ENCODE data around the gene TFAP2B. TPM values are rescaled to one million over a fixed set of nuclear protein-coding genes. Genes with fewer than 3 reads are reported as not detected.

The TFAP2B gene
- total and polyA plus RNA-seq, 4 donors = 0.02 TPM; not detected in 3

GRCh38 chr6:50826803-50827202, 8.1 kb downstream of the TFAP2B start:
- no peak for TF ChIP-seq CTCF (IDR thresholded peaks at IDR 0.05; ENCODE audit: control extremely low read depth, extremely low read depth)
- Histone ChIP-seq H3K4me3 (no peak overlapping the region), H3K27me3 (ENCODE audit: control insufficient read depth in 3 of 3, insufficient read depth in 3 of 3, low read length in 2 of 3) (peaks cover 9 to 99% (median 96%) of the 10 kb centered on the region in 3 donors), H3K4me1 (ENCODE audit: control insufficient read depth in 5 of 5, insufficient read depth in 5 of 5, low read length in 5 of 5) (peaks cover 0 to 1% (median 0%) of the 10 kb centered on the region in 5 donors), H3K9ac (ENCODE audit: insufficient read depth in 1 of 2, low read length in 2 of 2) (no peak overlapping the region), H3K27ac (ENCODE audit: low read depth in 1 of 2, low read length in 1 of 2) (no peak overlapping the region), H3K36me3 (ENCODE audit: control insufficient read depth in 4 of 4, insufficient read depth in 4 of 4, low read length in 4 of 4) (no peaks in the 10 kb centered on the region), H3K9me3 (ENCODE audit: control insufficient read depth in 4 of 4, insufficient read depth in 3 of 4, low read length in 3 of 4) (peaks cover 0 to 14% (median 0%) of the 10 kb centered on the region in 4 donors)
- ATAC-seq (ENCODE audit: insufficient read depth, low FRiP score) (no peak), DNase-seq (no peak)
- 7 to 10% methylated on average over 15 of the region's 15 CpGs for WGBS, 2 donors

- no peak for TF ChIP-seq CTCF (IDR thresholded peaks at IDR 0.05; ENCODE audit: control extremely low read depth, extremely low read depth)
- Histone ChIP-seq H3K36me3 (ENCODE audit: control insufficient read depth in 4 of 4, insufficient read depth in 4 of 4, low read length in 4 of 4) (no peaks in the 10 kb centered on the region), H3K4me3 (no peak overlapping the region), H3K4me1 (ENCODE audit: control insufficient read depth in 5 of 5, insufficient read depth in 5 of 5, low read length in 5 of 5) (no peaks in the 10 kb centered on the region), H3K27ac (ENCODE audit: low read depth in 1 of 2, low read length in 1 of 2) (no peak overlapping the region), H3K9me3 (ENCODE audit: control insufficient read depth in 4 of 4, insufficient read depth in 3 of 4, low read length in 3 of 4) (peaks cover 0 to 9% (median 0%) of the 10 kb centered on the region in 4 donors), H3K27me3 (ENCODE audit: control insufficient read depth in 3 of 3, insufficient read depth in 3 of 3, low read length in 2 of 3) (peaks cover 0 to 96% (median 95%) of the 10 kb centered on the region in 3 donors), H3K9ac (ENCODE audit: insufficient read depth in 1 of 2, low read length in 2 of 2) (no peak overlapping the region)
- no peak for ATAC-seq (ENCODE audit: insufficient read depth, low FRiP score)
- 23 to 28% methylated on average over 2 of the region's 2 CpGs for WGBS, 2 donors
- DNase-seq = no peak
These were observed 10.4 kb downstream of the TFAP2B start for GRCh38 chr6:50829049-50829448.

GRCh38 chr6:50829898-50830444, 11.3 kb downstream of the TFAP2B start:
- no peak for ATAC-seq (ENCODE audit: insufficient read depth, low FRiP score)
- peaks cover 0 to 8% (median 0%) of the 10 kb centered on the region in 4 donors for H3K9me3 ChIP-seq (ENCODE audit: control insufficient read depth in 4 of 4, insufficient read depth in 3 of 4, low read length in 3 of 4)
- H3K27ac ChIP-seq (ENCODE audit: low read depth in 1 of 2, low read length in 1 of 2) = no peak overlapping the region
- no peaks in the 10 kb centered on the region for H3K36me3 ChIP-seq (ENCODE audit: control insufficient read depth in 4 of 4, insufficient read depth in 4 of 4, low read length in 4 of 4)
- H3K27me3 ChIP-seq (ENCODE audit: control insufficient read depth in 3 of 3, insufficient read depth in 3 of 3, low read length in 2 of 3) = peaks cover 0 to 95% (median 95%) of the 10 kb centered on the region in 3 donors
- no peak for DNase-seq
- TF ChIP-seq CTCF (IDR thresholded peaks at IDR 0.05; ENCODE audit: control extremely low read depth, extremely low read depth) = no peak
- no peak overlapping the region for H3K4me3 ChIP-seq
- 0 to 3% methylated on average over 3 of the region's 3 CpGs for WGBS, 2 donors
- H3K9ac ChIP-seq (ENCODE audit: insufficient read depth in 1 of 2, low read length in 2 of 2) = no peak overlapping the region
- no peaks in the 10 kb centered on the region for H3K4me1 ChIP-seq (ENCODE audit: control insufficient read depth in 5 of 5, insufficient read depth in 5 of 5, low read length in 5 of 5)

- Histone ChIP-seq H3K4me3 (no peak overlapping the region), H3K4me1 (ENCODE audit: control insufficient read depth in 5 of 5, insufficient read depth in 5 of 5, low read length in 5 of 5) (no peaks in the 10 kb centered on the region), H3K9me3 (ENCODE audit: control insufficient read depth in 4 of 4, insufficient read depth in 3 of 4, low read length in 3 of 4) (peaks cover 0 to 2% (median 0%) of the 10 kb centered on the region in 4 donors), H3K27me3 (ENCODE audit: control insufficient read depth in 3 of 3, insufficient read depth in 3 of 3, low read length in 2 of 3) (peaks cover 0 to 95% (median 95%) of the 10 kb centered on the region in 3 donors), H3K9ac (ENCODE audit: insufficient read depth in 1 of 2, low read length in 2 of 2) (no peak overlapping the region), H3K36me3 (ENCODE audit: control insufficient read depth in 4 of 4, insufficient read depth in 4 of 4, low read length in 4 of 4) (no peaks in the 10 kb centered on the region), H3K27ac (ENCODE audit: low read depth in 1 of 2, low read length in 1 of 2) (no peak overlapping the region)
- no peak for ATAC-seq (ENCODE audit: insufficient read depth, low FRiP score)
- no peak for DNase-seq
- no peak for TF ChIP-seq CTCF (IDR thresholded peaks at IDR 0.05; ENCODE audit: control extremely low read depth, extremely low read depth)
- 11 to 13% methylated on average over 10 of the region's 10 CpGs for WGBS, 2 donors
These were observed 12.5 kb downstream of the TFAP2B start for GRCh38 chr6:50831186-50831585.
